GM23338 (cell line): ENCODE results near the gene NFIA. TPM values are rescaled to one million over a fixed set of nuclear protein-coding genes. Genes with fewer than 3 reads are reported as not detected.

Experiments
- ATAC-seq: fragments of 200-7000 bp; cut with Tn5 transposase; 3 replicates; pipeline ENCODE4 v1.9.1; 2020
- DNase-seq: peaks from one replicate; pipeline ENCODE4 v3.0.0-alpha.2; 2015; ENCODE audit warnings: low spot score
- H2AFZ ChIP-seq: fragments of 200-600 bp; sonication (generic); 2 replicates; pipeline ENCODE4 v1.8.0; 2016; ENCODE audit warnings: antibody characterized with exemption, mild to moderate bottlenecking, moderate library complexity
- H3F3A ChIP-seq: fragments of 200-600 bp; sonication (generic); replicated peaks from 2 replicates; pipeline ENCODE4 v1.8.0; 2017; ENCODE audit warnings: antibody characterized with exemption, mixed run types, low read depth
- H3K27ac ChIP-seq: fragments of 200-600 bp; sonication (generic); 2 replicates; pipeline ENCODE4 v1.6.1; 2016; ENCODE audit warnings: low read depth
- H3K27me3 ChIP-seq: fragments of 200-600 bp; sonication (generic); 2 replicates; pipeline ENCODE4 v1.8.0; 2016; ENCODE audit warnings: mild to moderate bottlenecking, mixed run types, moderate library complexity; ENCODE audit not compliant: insufficient read depth
- H3K36me3 ChIP-seq: fragments of 200-600 bp; sonication (generic); 2 replicates; pipeline ENCODE4 v1.8.0; 2016; ENCODE audit warnings: mild to moderate bottlenecking; ENCODE audit not compliant: insufficient read depth
- H3K4me1 ChIP-seq: fragments of 200-600 bp; sonication (generic); 2 replicates; pipeline ENCODE4 v1.8.0; 2016; ENCODE audit warnings: mild to moderate bottlenecking, moderate library complexity; ENCODE audit not compliant: insufficient read depth
- H3K4me2 ChIP-seq: fragments of 200-600 bp; sonication (generic); 2 replicates; pipeline ENCODE4 v1.7.1; 2017; ENCODE audit warnings: mixed run types
- H3K4me3 ChIP-seq: fragments of 200-600 bp; sonication (generic); 2 replicates; pipeline ENCODE4 v1.6.1; 2016; ENCODE audit warnings: mixed run types
- H3K79me2 ChIP-seq: fragments of 200-600 bp; sonication (generic); replicated peaks from 2 replicates; pipeline ENCODE4 v1.8.0; 2017; ENCODE audit warnings: mild to moderate bottlenecking; ENCODE audit not compliant: insufficient read depth
- H3K9me2 ChIP-seq: fragments of 200-600 bp; sonication (generic); 2 replicates; pipeline ENCODE4 v1.8.0; 2017; ENCODE audit not compliant: insufficient read depth
- H4K20me1 ChIP-seq: fragments of 200-600 bp; sonication (generic); replicated peaks from 2 replicates; pipeline ENCODE4 v1.8.0; 2017; ENCODE audit warnings: mild to moderate bottlenecking; ENCODE audit not compliant: insufficient read depth
- H3K27ac Mint-ChIP-seq: 2 replicates; pipeline ENCODE4 v1.8.0; 2020; ENCODE audit warnings: inconsistent platforms, mild to moderate bottlenecking, moderate library complexity, mixed read lengths
- H3K27me3 Mint-ChIP-seq: 3 replicates; pipeline ENCODE4 v1.8.0; 2022; ENCODE audit warnings: low read depth, mild to moderate bottlenecking, moderate library complexity, mixed read lengths, inconsistent platforms; ENCODE audit not compliant: insufficient read depth, poor library complexity
- H3K36me3 Mint-ChIP-seq: 3 replicates; pipeline ENCODE4 v1.8.0; 2021; ENCODE audit warnings: low read depth, mild to moderate bottlenecking, inconsistent platforms, moderate library complexity, mixed read lengths
- H3K4me1 Mint-ChIP-seq: 3 replicates; pipeline ENCODE4 v1.8.0; 2020; ENCODE audit warnings: mild to moderate bottlenecking, inconsistent platforms, mixed read lengths
- H3K4me3 Mint-ChIP-seq: 3 replicates; pipeline ENCODE4 v1.8.0; 2021; ENCODE audit warnings: moderate library complexity, mild to moderate bottlenecking, inconsistent platforms, mixed read lengths
- H3K9me3 Mint-ChIP-seq: 3 replicates; pipeline ENCODE4 v1.8.0; 2020; ENCODE audit warnings: moderate library complexity, mild to moderate bottlenecking, inconsistent platforms, mixed read lengths
- EZH2phosphoT487 ChIP-seq: fragments of 200-600 bp; sonication (generic); IDR thresholded peaks from one replicate; pipeline ENCODE4 v1.8.1; 2018; ENCODE audit warnings: antibody characterized with exemption; ENCODE audit not compliant: unreplicated experiment
- JUNB ChIP-seq: IDR thresholded peaks from one replicate; pipeline ENCODE4 v1.6.1; 2016; ENCODE audit warnings: antibody characterized with exemption; ENCODE audit not compliant: unreplicated experiment
- NANOG ChIP-seq: IDR thresholded peaks from 2 replicates; pipeline ENCODE4 v1.6.1; 2016; ENCODE audit warnings: antibody characterized with exemption, borderline replicate concordance
- POLR2AphosphoS5 ChIP-seq: IDR thresholded peaks from 2 replicates; pipeline ENCODE4 v1.6.1; 2016; ENCODE audit warnings: antibody characterized with exemption, low read depth
- STAT1 ChIP-seq: IDR thresholded peaks from one replicate; pipeline ENCODE4 v1.6.1; 2016; ENCODE audit warnings: antibody characterized with exemption; ENCODE audit not compliant: unreplicated experiment
- polyA plus RNA-seq: library from polyadenylated mRNA; unstranded; fragments of >200 nt; fragmentation: Nextera tagmentation; extraction: Ambion mirVana; gene quantifications from 2 replicates; pipeline ENCODE4 v1.2.1, GENCODE V29; 2016
- total RNA-seq: library from RNA; depleted of rRNA; stranded (reverse); fragments of >200 nt; shearing (Covaris generic); gene quantifications from 2 replicates; pipeline ENCODE4 v1.2.3, GENCODE V29; 2014
- TF ChIP-seq, protein P1 (sequence below), 2 experiments: fragments of 200-600 bp in 1 of 2; sonication (generic) in 1 of 2; conservative IDR thresholded peaks; 2 replicates each; pipeline versions ENCODE4 v1.5.1 to v1.6.1; 2016 to 2017; ENCODE audit warnings: antibody characterized with exemption in 2 of 2, low read depth in 2 of 2, mild to moderate bottlenecking in 2 of 2, moderate library complexity in 1 of 2

NFIA gene
- total and polyA plus RNA-seq, 2 experiments from 2014 or later: 0.97 to 2.3 TPM

DNA sequence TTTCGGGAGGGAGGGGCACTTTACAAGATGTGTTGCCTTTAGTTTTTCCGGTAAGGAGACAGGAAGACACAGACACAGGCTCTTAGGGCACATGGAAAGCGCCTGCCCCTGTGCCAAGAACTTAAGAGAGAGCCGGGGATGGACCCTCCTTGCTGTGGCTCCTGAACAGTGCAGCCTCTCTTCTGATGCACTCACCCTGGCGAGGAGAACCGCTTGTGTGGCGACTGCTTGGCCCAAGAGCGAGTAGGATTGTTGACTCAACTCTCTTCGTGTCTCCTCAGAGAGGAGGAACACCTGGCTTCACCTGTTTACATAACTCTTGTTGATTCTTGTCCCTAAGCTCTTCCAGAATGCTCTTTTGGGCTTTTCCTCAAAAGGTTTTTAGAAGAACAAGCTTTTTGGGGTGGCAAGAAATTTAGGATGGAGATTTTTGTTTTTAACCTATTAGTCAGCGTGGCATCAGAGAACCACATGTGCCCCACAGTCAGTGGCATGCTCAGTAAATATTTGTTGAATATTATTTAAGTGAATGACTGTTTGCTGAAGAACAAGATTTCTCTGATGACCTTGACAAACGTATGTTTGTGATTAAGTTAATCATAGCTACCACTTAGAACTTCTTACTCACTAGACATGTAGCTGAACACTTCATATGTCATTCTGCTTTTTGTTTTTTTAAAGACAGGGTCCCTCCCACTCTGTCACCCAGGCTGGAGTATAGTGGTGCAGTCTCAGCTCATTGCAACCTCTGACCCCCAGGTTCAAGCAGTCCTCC, 60.6 kb downstream of the NFIA start (continued):
- no peak for TF ChIP-seq JUNB
- TF ChIP-seq, protein P1, sequence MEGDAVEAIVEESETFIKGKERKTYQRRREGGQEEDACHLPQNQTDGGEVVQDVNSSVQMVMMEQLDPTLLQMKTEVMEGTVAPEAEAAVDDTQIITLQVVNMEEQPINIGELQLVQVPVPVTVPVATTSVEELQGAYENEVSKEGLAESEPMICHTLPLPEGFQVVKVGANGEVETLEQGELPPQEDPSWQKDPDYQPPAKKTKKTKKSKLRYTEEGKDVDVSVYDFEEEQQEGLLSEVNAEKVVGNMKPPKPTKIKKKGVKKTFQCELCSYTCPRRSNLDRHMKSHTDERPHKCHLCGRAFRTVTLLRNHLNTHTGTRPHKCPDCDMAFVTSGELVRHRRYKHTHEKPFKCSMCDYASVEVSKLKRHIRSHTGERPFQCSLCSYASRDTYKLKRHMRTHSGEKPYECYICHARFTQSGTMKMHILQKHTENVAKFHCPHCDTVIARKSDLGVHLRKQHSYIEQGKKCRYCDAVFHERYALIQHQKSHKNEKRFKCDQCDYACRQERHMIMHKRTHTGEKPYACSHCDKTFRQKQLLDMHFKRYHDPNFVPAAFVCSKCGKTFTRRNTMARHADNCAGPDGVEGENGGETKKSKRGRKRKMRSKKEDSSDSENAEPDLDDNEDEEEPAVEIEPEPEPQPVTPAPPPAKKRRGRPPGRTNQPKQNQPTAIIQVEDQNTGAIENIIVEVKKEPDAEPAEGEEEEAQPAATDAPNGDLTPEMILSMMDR (conservative IDR thresholded peaks at IDR 0.05; ENCODE audit: low read depth in 2 of 2): no peak

DNA sequence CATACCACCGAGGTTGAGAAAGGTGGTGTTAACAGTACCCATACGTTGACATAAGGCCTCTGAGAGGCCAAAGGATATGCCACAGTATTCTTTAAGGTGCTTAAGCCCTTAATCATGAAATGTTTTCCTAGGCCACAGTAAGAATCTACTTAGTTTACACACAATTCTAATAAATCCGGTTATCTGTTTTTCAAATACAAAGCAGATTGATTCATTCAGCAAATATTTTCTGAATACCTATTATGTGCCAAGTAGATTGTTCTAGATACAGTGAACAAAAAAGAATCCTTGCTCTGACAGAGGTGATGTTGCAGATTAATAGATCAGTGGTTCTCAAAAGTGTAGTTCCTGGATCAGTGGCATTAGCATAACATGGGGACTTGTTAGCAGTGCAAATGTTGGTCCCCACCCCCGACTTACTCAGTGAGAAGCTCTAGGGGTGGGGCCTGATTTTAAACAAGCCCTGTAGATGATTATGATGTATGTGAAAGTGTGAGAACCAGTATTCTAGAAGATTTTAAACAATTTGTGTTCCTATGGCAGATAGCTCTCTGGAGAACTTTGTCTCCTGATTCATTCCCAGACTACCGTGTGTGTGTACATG, 61.6 kb downstream of the NFIA start:
- H3K27me3 Mint-ChIP-seq: peaks cover 5% of the 10 kb centered on the region
- H3K27ac Mint-ChIP-seq: peak overlapping the region; percentile 58; the same call in 1 of the 2 replicates

More for the DNA sequence above, 61.6 kb downstream of the NFIA start:
- Histone ChIP-seq H3K9me2 (no peaks in the 10 kb centered on the region), H3K4me2 (no peak overlapping the region), H3K27me3 (no peaks in the 10 kb centered on the region), H3K27ac (no peak overlapping the region), H3K36me3 (no peaks in the 10 kb centered on the region), H3K4me1 (peaks cover 48% of the 10 kb centered on the region), H3F3A (no peaks in the 10 kb centered on the region), H3K4me3 (no peak overlapping the region), H4K20me1 (no peaks in the 10 kb centered on the region), H2AFZ (no peak overlapping the region), H3K79me2 (no peaks in the 10 kb centered on the region)
- TF ChIP-seq POLR2AphosphoS5: no peak
- TF ChIP-seq, protein P1 (conservative IDR thresholded peaks at IDR 0.05; ENCODE audit: low read depth in 2 of 2): no peak
- no peak for TF ChIP-seq NANOG
- no peak for TF ChIP-seq EZH2phosphoT487
- TF ChIP-seq STAT1: no peak
- Mint-ChIP-seq H3K4me1 (peaks cover 47% of the 10 kb centered on the region), H3K36me3 (no peaks in the 10 kb centered on the region), H3K9me3 (no peaks in the 10 kb centered on the region), H3K4me3 (no peak overlapping the region)
- ATAC-seq (no peak), DNase-seq (no peak)
